ENCODE results near the gene LPAR5. TPM values are rescaled to one million over a fixed set of nuclear protein-coding genes. Genes with fewer than 3 reads are reported as not detected.

Gene LPAR5
- total RNA-seq, 1 experiment from 2014 or later = 0.15 TPM

DNA sequence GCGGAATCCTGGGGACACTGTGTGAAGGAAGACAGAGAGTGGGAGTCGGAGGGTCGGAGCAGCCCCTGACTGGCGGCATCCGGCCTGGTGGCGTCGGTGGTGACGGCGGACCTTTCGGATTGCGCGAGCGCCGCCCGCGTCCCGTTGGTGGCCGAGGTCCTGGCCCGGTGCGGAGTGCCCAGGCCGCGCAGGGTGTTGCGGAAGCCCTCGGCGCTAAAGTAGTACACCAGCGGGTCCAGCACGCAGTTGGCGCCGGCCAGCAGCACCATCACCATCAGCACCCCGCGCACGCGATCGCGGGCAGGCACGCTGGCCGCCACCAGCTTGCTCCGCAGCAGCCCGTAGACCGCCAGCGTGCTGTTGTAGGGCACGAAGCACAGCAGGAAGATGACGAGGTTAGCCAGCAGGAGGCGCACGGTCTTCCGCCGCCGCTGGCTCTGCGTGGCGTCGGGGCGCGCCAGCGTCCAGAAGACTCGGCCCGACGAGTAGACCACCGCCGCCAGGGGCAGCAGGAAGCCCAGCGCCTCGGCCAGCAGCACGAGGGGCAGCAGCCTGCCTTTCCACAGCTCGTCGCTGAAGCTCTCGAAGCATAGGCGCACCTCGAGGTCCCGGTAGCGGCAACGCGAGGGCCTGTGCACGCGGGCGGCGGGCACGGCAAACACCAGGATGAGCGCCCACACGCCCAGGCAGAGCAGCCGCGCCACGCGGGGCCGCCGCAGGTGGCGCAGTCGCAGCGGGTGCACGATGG is 15.4 kb downstream of the LPAR5 start:
- ChIA-PET POLR2A (ENCODE audit: low non-redundant PET) (no interaction called here), CTCF (no interaction called here)
- Histone ChIP-seq H3K4me3 (ENCODE audit: low read depth, low read length, poor library complexity, severe bottlenecking) (no peak overlapping the region), H3K9me3 (ENCODE audit: low read depth, low read length, poor library complexity, severe bottlenecking) (no peaks in the 10 kb centered on the region), H3K27ac (ENCODE audit: low read depth, low read length, poor library complexity, severe bottlenecking) (no peak overlapping the region), H3K36me3 (ENCODE audit: insufficient read depth, low read length, poor library complexity, severe bottlenecking) (no peaks in the 10 kb centered on the region), H3K4me1 (ENCODE audit: insufficient read depth, low read length, poor library complexity, severe bottlenecking) (no peaks in the 10 kb centered on the region), H3K27me3 (replicated peaks; ENCODE audit: insufficient read depth, low read depth, low read length, poor library complexity) (no peaks in the 10 kb centered on the region)
- no peak for DNase-seq (ENCODE audit: low spot score)
- no TSS peak for BruUV-seq (replicated peaks)
- no peak for TF ChIP-seq EZH2 (IDR thresholded peaks at IDR 0.05; ENCODE audit: borderline replicate concordance, low read depth, low read length, poor library complexity, severe bottlenecking)
- TF ChIP-seq, protein P1, sequence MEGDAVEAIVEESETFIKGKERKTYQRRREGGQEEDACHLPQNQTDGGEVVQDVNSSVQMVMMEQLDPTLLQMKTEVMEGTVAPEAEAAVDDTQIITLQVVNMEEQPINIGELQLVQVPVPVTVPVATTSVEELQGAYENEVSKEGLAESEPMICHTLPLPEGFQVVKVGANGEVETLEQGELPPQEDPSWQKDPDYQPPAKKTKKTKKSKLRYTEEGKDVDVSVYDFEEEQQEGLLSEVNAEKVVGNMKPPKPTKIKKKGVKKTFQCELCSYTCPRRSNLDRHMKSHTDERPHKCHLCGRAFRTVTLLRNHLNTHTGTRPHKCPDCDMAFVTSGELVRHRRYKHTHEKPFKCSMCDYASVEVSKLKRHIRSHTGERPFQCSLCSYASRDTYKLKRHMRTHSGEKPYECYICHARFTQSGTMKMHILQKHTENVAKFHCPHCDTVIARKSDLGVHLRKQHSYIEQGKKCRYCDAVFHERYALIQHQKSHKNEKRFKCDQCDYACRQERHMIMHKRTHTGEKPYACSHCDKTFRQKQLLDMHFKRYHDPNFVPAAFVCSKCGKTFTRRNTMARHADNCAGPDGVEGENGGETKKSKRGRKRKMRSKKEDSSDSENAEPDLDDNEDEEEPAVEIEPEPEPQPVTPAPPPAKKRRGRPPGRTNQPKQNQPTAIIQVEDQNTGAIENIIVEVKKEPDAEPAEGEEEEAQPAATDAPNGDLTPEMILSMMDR (conservative IDR thresholded peaks at IDR 0.05; ENCODE audit: low read depth, low read length) = peak; percentile 47
- intact Hi-C loops (cut with micrococcal nuclease; ENCODE audit: unreplicated experiment) = no loop called here

DNA sequence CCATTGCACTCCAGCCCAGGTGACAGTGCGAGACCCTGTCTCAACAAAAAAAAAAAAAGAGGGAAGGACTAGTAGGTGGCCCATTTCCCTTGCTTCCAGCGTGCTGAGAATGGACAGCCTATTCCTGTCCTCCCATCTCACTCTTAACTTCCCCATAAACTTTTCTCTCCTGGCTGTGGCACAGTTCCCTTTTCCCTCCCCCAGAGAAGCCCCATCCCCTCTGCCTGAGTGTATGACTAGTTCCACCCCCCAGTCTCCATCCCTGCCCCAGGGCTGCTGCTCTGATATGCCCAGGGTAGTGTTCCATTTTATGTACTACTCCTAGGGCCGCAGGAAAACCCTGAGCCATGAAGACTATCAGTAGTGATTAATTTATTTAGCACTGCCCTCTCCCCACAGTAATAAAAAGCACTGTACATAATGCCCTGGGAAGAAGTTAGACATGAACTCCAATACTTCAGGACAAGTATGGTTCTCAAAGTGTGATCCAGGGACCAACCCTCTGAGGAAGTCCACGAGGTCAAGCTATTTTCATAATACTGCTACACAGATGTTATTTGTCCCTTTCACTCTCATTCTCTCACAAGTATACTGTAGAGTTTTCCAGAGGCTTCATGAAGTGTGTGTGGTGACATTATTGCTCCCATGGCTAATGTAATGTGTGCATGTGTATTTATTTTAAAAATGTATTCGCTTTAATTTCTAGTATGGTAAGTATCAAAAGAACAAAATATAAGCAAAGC is 17.1 kb downstream of the LPAR5 start:
- TF ChIP-seq, protein P1 (conservative IDR thresholded peaks at IDR 0.05; ENCODE audit: low read depth, low read length) = no peak
- TF ChIP-seq EZH2 (IDR thresholded peaks at IDR 0.05; ENCODE audit: borderline replicate concordance, low read depth, low read length, poor library complexity, severe bottlenecking) = no peak
- no peaks in the 10 kb centered on the region for H3K4me1 ChIP-seq (ENCODE audit: insufficient read depth, low read length, poor library complexity, severe bottlenecking)
- no peak overlapping the region for H3K4me3 ChIP-seq (ENCODE audit: low read depth, low read length, poor library complexity, severe bottlenecking)
- no peak for DNase-seq (ENCODE audit: low spot score)
- intact Hi-C loops (cut with micrococcal nuclease; ENCODE audit: unreplicated experiment) = loop anchor here (5.0 kb wide), 2 partner anchors 159 to 209 kb away; partner anchors contain the start of gene P3H3
- POLR2A ChIA-PET (ENCODE audit: low non-redundant PET) = no interaction called here
- H3K27ac ChIP-seq (ENCODE audit: low read depth, low read length, poor library complexity, severe bottlenecking) = no peak overlapping the region
- CTCF ChIA-PET = interaction anchor here (0.6 kb wide), 2 partner anchors 66 to 350 kb away, joined by 3 to 4 read pairs; no protein-coding TSS in a partner anchor
- H3K9me3 ChIP-seq (ENCODE audit: low read depth, low read length, poor library complexity, severe bottlenecking) = no peaks in the 10 kb centered on the region
- H3K27me3 ChIP-seq (replicated peaks; ENCODE audit: insufficient read depth, low read depth, low read length, poor library complexity) = no peaks in the 10 kb centered on the region
- H3K36me3 ChIP-seq (ENCODE audit: insufficient read depth, low read length, poor library complexity, severe bottlenecking) = no peaks in the 10 kb centered on the region
- no TSS peak for BruUV-seq (replicated peaks)

DNA sequence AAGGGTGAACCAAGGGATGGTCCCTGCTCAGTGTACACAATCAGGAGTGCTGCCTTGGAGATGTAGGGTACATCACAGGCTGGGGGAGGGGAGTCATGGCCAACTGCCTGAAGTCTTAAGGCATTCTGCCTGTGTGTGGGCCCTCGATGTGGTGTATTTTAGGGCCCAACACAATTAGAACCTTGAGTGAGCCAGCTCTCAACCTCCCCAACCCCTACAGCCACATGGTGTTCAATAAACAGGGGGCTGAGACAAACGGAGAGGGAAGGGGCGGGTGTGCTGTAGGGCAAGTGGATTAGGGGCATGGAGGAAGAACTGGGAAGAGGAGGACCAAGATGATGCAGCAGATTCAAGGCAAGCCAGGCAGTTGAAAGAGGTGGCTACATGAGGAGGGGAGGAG is 20.0 kb downstream of the LPAR5 start:
- DNase-seq (ENCODE audit: low spot score) = no peak
- TF ChIP-seq EZH2 (IDR thresholded peaks at IDR 0.05; ENCODE audit: borderline replicate concordance, low read depth, low read length, poor library complexity, severe bottlenecking) = no peak
- TF ChIP-seq, protein P1 (conservative IDR thresholded peaks at IDR 0.05; ENCODE audit: low read depth, low read length) = no peak
- ChIA-PET POLR2A (ENCODE audit: low non-redundant PET) (no interaction called here), CTCF (no interaction called here)
- BruUV-seq (replicated peaks) = no TSS peak
- no peak overlapping the region for H3K4me3 ChIP-seq (ENCODE audit: low read depth, low read length, poor library complexity, severe bottlenecking)
- H3K27me3 ChIP-seq (replicated peaks; ENCODE audit: insufficient read depth, low read depth, low read length, poor library complexity) = no peaks in the 10 kb centered on the region
- intact Hi-C loops (cut with micrococcal nuclease; ENCODE audit: unreplicated experiment) = loop anchor here (2.0 to 5.0 kb wide), 4 partner anchors 29 to 211 kb away; partner anchors contain the start of genes P3H3 and ZNF384
- H3K36me3 ChIP-seq (ENCODE audit: insufficient read depth, low read length, poor library complexity, severe bottlenecking) = no peaks in the 10 kb centered on the region
- no peaks in the 10 kb centered on the region for H3K9me3 ChIP-seq (ENCODE audit: low read depth, low read length, poor library complexity, severe bottlenecking)
- peak overlapping the region; percentile 70 for H3K27ac ChIP-seq (ENCODE audit: low read depth, low read length, poor library complexity, severe bottlenecking)
- peaks cover 24% of the 10 kb centered on the region for H3K4me1 ChIP-seq (ENCODE audit: insufficient read depth, low read length, poor library complexity, severe bottlenecking)

Measured in A673 (cell line).